COLO829 (cell line): ENCODE measurements around the gene EYA3.

Experiments
- DNase-seq: peaks from one replicate; pipeline ENCODE4 v3.0.0; 2012; ENCODE audit warnings: low spot score

Gene EYA3

DNA sequence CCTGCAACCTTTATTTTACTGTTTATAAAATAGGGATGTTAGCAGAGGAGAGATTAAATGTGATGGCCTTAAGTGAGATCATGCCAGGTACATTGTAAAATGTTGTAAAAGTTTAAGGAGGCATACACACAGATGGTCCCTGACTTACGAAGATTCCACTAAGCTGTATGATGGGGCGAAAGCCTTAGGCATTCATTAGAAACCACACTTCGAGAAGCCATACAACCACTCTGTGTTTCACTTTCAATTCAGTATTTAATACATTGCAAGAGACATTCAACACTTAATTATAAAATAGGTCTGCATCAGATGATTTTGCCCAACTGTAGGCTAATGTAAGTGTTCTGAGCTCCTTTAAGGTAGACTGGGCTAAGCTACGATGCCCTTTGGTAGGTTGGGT lies 149.9 kb downstream of the EYA3 start:
- DNase-seq = no peak

DNA sequence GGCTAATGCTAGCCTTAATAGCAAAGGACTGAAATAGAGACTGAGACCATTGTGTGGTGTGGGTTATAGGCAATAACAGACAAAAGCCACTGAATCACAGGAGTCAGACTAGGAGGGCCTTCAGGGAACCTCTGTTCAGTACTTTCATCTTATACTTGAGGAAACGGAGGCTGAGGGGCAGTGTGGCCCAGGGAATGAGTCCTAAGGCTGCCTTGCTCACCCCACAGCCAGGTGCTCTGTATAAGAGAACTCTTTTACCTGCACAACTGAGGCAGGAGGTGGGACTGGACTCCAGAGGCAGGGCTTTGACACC lies 150.9 kb downstream of the EYA3 start:
- DNase-seq = no peak

DNA sequence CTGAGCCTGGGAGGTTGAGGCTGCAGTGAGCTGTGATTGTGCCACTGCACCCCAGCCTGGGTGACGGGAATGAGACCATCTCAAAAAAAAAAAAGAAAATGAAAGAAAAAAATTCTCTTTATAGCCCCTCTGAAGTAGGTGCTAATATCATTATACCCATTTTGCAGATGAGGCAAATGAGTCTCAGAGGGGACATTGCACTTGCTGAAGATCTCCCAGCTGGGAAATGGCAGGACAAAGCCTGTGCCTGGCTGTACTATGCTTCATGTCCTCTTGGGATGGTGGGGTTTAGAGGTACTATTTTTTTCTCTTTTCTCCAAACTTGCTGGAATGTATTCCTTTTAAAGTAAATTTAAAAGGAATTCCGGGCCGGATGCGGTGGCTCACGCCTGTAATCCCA lies 152.0 kb downstream of the EYA3 start:
- DNase-seq = no peak

- DNase-seq = no peak
These were observed 152.7 kb downstream of the EYA3 start for GRCh38 chr1:27935721-27936120.

- no peak for DNase-seq
These were observed 153.4 kb downstream of the EYA3 start, which contains the start of gene SMPDL3B for GRCh38 chr1:27934818-27935549. Gene SMPDL3B (plus strand): TSS chr1:27935000. CDS start chr1:27935184, 184 bp downstream.

DNA sequence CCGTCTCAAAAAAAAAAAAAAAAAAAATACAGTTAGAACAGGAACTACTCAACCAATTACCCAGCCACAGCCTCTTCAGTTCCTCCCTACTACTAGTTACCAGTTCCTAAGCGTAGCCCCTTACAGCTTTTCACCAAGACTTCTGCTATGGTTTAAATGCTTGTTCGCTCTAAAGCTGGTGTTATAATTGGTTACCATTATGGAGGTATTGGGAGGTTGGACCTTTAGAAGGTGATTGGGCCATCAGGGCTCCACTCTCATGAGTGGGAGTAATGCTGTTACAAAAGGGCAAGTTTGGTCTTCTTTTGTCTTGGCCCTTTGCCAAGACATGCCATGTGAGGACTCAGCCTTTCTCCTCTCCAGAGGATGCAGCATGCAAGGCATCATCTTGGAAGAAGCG lies 156.7 kb downstream of the EYA3 start:
- DNase-seq = no peak

- no peak for DNase-seq
These were observed 157.2 kb downstream of the EYA3 start for GRCh38 chr1:27931184-27931583.

DNA sequence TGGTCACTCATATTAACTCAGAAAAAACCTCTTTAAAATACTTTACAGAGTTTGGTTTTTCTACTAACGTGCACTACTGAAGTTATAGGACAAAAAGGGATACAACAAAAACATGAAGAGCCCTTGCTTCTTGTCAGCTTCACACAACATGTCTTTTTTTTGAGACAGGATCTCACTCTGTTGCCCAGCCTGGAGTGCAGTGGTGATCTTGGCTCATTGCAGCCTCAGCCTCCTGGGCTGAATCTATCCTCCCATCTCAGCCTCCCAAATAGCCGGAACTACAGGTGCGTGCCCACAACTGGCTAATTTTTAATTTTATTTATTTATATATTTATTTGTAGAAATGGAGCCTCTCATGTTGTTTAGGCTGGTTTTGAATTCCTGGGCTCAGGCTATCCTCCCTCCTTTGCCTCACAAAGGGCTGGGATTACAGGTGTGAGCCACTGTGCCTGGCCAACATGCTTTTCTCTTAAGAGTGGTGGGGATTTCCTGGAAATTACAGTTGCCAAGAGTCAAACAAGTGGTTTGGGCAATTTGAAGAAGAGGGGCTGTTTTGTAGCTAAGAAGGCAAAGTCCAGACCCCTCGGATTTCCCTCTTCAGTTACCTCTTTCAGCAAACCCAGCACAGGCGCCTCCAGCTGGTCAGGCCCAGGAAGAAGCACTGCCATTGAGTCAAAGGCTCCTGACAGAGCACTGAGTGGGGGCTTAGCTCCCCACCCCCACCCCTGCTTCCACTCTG lies 160.0 kb downstream of the EYA3 start:
- no peak for DNase-seq

- no peak for DNase-seq
These were observed 166.1 kb downstream of the EYA3 start for GRCh38 chr1:27922272-27922671.
